Duodenal mucosa (tissue), 2 donors: ENCODE results near the gene NOB1.

Source experiments
- H3K27ac ChIP-seq: one replicate; pipeline ENCODE4 v1.7.0; 2013; ENCODE audit warnings: low read depth, low read length
- H3K27me3 ChIP-seq, 2 donors: one replicate each; pipeline ENCODE4 v1.7.0; 2013; ENCODE audit warnings: low read length in 2 of 2, control low read depth in 1 of 2; ENCODE audit not compliant: insufficient read depth in 2 of 2, control insufficient read depth in 1 of 2
- H3K36me3 ChIP-seq, 2 donors: one replicate each; pipeline ENCODE4 v1.7.0; 2013; ENCODE audit warnings: low read length in 2 of 2, control low read depth in 1 of 2; ENCODE audit not compliant: insufficient read depth in 2 of 2, control insufficient read depth in 1 of 2
- H3K4me1 ChIP-seq, 2 donors: one replicate each; pipeline ENCODE4 v1.7.0; 2013; ENCODE audit warnings: low read length in 2 of 2, control low read depth in 1 of 2; ENCODE audit not compliant: insufficient read depth in 2 of 2, control insufficient read depth in 1 of 2
- H3K4me3 ChIP-seq, 2 donors: one replicate each; pipeline ENCODE4 v1.7.0; 2013; ENCODE audit warnings: low read length in 2 of 2, low read depth in 1 of 2
- H3K9ac ChIP-seq, 2 donors: one replicate each; pipeline ENCODE4 v1.7.0; 2013; ENCODE audit warnings: low read length in 2 of 2, low read depth in 1 of 2
- H3K9me3 ChIP-seq, 2 donors: one replicate each; pipeline ENCODE4 v1.7.0; 2013; ENCODE audit warnings: low read length in 2 of 2, control low read depth in 1 of 2; ENCODE audit not compliant: control insufficient read depth in 1 of 2

NOB1 gene

GRCh38 chr16:69724414-69724873, 30.3 kb downstream of the NOB1 start:
- H3K9ac ChIP-seq, result peak overlapping the region in 1 of 2 donors; percentile 28
- no peaks in the 10 kb centered on the region for H3K36me3 ChIP-seq
- H3K4me3 ChIP-seq, result peak overlapping the region; percentile 29 to 31
- no peaks in the 10 kb centered on the region for H3K9me3 ChIP-seq
- H3K4me1 ChIP-seq, result peaks cover 25 to 27% of the 10 kb centered on the region in 2 donors
- no peaks in the 10 kb centered on the region for H3K27me3 ChIP-seq
- peak overlapping the region; percentile 60 for H3K27ac ChIP-seq

- no peak overlapping the region for H3K9ac ChIP-seq
- H3K4me1 ChIP-seq, result peaks cover 18% of the 10 kb centered on the region in 2 donors
- H3K4me3 ChIP-seq, result no peak overlapping the region
- no peaks in the 10 kb centered on the region for H3K27me3 ChIP-seq
- peaks cover 13 to 15% of the 10 kb centered on the region in 2 donors for H3K36me3 ChIP-seq
- H3K27ac ChIP-seq, result no peak overlapping the region
- no peaks in the 10 kb centered on the region for H3K9me3 ChIP-seq
Measured at GRCh38 chr16:69721441-69721957, 33.2 kb downstream of the NOB1 start.

- Histone ChIP-seq H3K9ac (no peak overlapping the region), H3K36me3 (peaks cover 13 to 15% of the 10 kb centered on the region in 2 donors), H3K27ac (no peak overlapping the region), H3K4me3 (no peak overlapping the region), H3K4me1 (peaks cover 16 to 18% of the 10 kb centered on the region in 2 donors), H3K9me3 (no peaks in the 10 kb centered on the region), H3K27me3 (no peaks in the 10 kb centered on the region)
Measured at GRCh38 chr16:69720822-69721430, 33.8 kb downstream of the NOB1 start.

DNA sequence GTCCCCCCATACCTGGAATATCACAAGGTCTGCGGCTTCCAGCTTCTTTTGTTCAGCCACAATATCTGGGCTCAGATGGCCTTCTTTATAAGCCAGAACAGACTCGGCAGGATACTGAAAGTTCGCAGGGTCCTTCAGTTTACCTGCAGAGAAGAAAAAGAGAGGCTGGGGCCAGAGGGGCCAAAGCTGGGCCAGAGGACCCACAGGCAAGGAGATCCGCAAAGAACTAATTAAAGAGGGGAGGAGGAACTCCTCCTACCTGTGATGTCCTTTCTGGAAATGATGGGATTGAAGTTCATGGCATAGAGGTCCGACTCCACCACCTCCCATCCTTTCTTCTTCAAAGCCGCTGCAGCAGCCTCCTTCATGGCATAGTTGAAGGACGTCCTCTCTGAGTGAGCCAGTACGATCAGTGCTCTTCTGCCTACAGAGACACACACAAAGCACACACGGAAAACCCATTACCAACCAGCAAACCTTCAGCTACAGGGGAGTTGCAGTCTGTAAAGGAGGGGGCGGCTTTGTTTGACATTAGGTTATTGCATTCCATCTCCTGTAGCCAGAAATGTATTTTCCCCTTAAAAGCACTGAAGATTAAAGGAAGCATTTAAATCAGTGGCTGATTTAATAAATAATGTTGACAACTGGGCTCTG, 36.5 kb downstream of the NOB1 start:
- peaks cover 18 to 30% of the 10 kb centered on the region in 2 donors for H3K36me3 ChIP-seq
- peaks cover 5 to 6% of the 10 kb centered on the region in 2 donors for H3K4me1 ChIP-seq
- no peak overlapping the region for H3K27ac ChIP-seq
- H3K4me3 ChIP-seq, result no peak overlapping the region
- H3K27me3 ChIP-seq, result no peaks in the 10 kb centered on the region
- H3K9me3 ChIP-seq, result no peaks in the 10 kb centered on the region
- H3K9ac ChIP-seq, result no peak overlapping the region

DNA sequence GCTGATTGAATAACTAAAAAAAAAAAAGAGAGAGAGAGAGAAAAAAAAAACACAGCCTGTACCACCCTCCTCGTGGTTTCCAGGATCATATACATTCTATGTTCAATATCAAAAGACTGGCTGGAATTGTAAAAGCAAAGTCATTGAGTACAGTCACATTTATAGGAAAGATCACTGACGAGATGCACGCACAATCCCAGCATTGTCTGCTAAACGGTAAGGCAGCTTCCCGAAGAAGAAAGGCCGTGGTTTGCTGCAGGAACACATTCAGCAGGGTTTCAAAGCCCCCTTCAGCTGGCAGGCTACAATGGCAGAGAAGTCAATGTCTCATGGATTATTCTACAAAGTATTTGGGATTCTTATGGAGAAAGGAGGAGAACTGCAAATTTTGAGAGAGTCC, 37.7 kb downstream of the NOB1 start:
- H3K9ac ChIP-seq, result no peak overlapping the region
- H3K9me3 ChIP-seq, result no peaks in the 10 kb centered on the region
- H3K4me1 ChIP-seq, result no peaks in the 10 kb centered on the region
- H3K27ac ChIP-seq, result no peak overlapping the region
- H3K36me3 ChIP-seq, result peaks cover 18 to 41% of the 10 kb centered on the region in 2 donors
- no peaks in the 10 kb centered on the region for H3K27me3 ChIP-seq
- H3K4me3 ChIP-seq, result no peak overlapping the region

GRCh38 chr16:69712914-69713581, 41.7 kb downstream of the NOB1 start:
- Histone ChIP-seq H3K27ac (no peak overlapping the region), H3K9me3 (no peaks in the 10 kb centered on the region), H3K27me3 (no peaks in the 10 kb centered on the region), H3K4me1 (peaks cover 0 to 8% of the 10 kb centered on the region in 2 donors), H3K4me3 (no peak overlapping the region), H3K36me3 (peaks cover 15 to 42% of the 10 kb centered on the region in 2 donors), H3K9ac (no peak overlapping the region)

- H3K4me1 ChIP-seq, result peaks cover 0 to 8% of the 10 kb centered on the region in 2 donors
- no peak overlapping the region for H3K9ac ChIP-seq
- H3K4me3 ChIP-seq, result no peak overlapping the region
- H3K36me3 ChIP-seq, result peaks cover 9 to 43% of the 10 kb centered on the region in 2 donors
- no peaks in the 10 kb centered on the region for H3K27me3 ChIP-seq
- H3K27ac ChIP-seq, result no peak overlapping the region
- H3K9me3 ChIP-seq, result no peaks in the 10 kb centered on the region
Measured at GRCh38 chr16:69712277-69712676, 42.4 kb downstream of the NOB1 start.

- peaks cover 0 to 8% of the 10 kb centered on the region in 2 donors for H3K4me1 ChIP-seq
- H3K9me3 ChIP-seq, result no peaks in the 10 kb centered on the region
- H3K36me3 ChIP-seq, result peaks cover 8 to 34% of the 10 kb centered on the region in 2 donors
- H3K9ac ChIP-seq, result no peak overlapping the region
- no peak overlapping the region for H3K4me3 ChIP-seq
- no peak overlapping the region for H3K27ac ChIP-seq
- H3K27me3 ChIP-seq, result no peaks in the 10 kb centered on the region
Measured at GRCh38 chr16:69711115-69711740, 43.5 kb downstream of the NOB1 start.

DNA sequence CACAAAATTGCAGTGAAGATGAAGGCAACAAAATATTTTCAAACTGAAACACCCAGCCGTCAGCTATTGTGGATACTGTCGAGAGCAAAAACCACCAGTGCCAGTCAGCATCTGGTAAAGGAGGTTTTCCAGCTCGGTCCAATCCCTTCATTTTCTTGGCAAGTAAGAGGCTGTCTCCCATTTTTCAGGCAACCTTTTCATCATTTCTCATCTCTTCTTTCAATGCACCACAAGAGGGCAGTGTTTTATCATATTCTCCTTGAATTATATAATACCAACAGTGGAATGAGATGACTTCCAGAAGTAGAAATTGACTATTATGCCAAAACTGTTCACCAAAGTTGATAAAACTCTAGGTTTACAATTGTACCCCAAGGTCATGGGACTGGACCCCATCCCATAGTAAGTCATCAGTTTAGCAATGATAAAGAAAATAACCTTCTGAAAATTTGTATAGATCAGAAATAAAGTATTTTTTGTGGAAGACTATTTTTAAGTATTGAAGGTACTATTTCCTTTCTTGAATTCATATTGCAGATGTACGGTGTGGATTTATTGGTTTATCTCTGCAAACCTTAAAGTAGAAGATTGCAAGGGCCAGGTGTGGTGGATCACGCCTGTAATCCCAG, 45.2 kb downstream of the NOB1 start:
- Histone ChIP-seq H3K9ac (no peak overlapping the region), H3K4me1 (peaks cover 0 to 8% of the 10 kb centered on the region in 2 donors), H3K27me3 (no peaks in the 10 kb centered on the region), H3K36me3 (peaks cover 2 to 23% of the 10 kb centered on the region in 2 donors), H3K9me3 (no peaks in the 10 kb centered on the region), H3K4me3 (no peak overlapping the region), H3K27ac (no peak overlapping the region)
